ENCODE measurements around the gene MOGAT1.

- TF ChIP-seq CTCF (conservative IDR thresholded peaks at IDR 0.05; ENCODE audit: low read depth, low read length) (no peak), EZH2 (IDR thresholded peaks at IDR 0.05; ENCODE audit: low read length, unreplicated experiment) (no peak)
Measured at GRCh38 chr2:222669353-222669752, 2.1 kb upstream of the MOGAT1 start.
